ENCODE results near the gene BACH2. TPM values are rescaled to one million over a fixed set of nuclear protein-coding genes. Genes with fewer than 3 reads are reported as not detected.

The BACH2 gene
- polyA plus RNA-seq, 2 of the 4 experiments (the other 2 are of a cell fraction) = 0.01 to 0.36 TPM

DNA sequence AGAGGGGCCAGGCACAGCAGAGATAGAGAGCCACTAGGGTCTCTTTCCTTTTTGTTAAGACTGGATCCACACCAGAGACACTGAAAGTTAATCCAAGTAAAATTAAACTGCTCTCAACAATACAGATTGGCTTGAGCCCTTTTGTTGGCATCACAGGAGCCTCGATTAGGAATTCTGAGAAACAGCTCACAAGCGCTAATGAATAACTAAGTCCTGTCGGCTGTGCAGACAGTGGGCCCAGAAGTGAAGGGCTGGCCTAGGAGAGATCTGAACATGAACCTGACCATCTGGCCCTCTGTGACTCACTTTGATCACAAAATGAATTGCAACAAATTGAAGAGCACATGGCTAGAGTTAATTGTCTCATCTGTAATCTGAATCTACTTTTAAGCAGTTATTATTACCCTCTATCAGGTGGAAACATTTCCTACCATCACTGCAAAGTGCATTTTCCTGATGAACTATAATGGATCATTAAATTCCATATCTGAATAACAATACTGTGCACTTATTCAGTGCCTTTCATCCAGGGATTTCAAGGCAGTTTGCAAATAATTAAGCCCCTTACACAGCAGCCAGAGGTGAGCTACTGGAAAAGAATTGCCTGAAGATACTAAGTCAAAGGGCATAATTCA lies 3.2 kb downstream of the BACH2 start:
- ChIA-PET POLR2A (no interaction called here), CTCF (interaction anchor here (1.1 kb wide), 1 partner anchor 225 kb away, joined by 4 read pairs; no protein-coding TSS in a partner anchor)
- DNase-seq (ENCODE audit: low read depth in 1 of 2, low spot score in 1 of 2) (no peak), FAIRE-seq (no peak), ATAC-seq (no peak)
- Histone ChIP-seq H3K4me2 (no peak overlapping the region), H3K4me1 (peaks cover 6% of the 10 kb centered on the region; the same call in 1 of the 3 replicates), H3K9me3 (no peaks in the 10 kb centered on the region), H3K4me3 (no peak overlapping the region), H3K27ac (no peak overlapping the region)
- WGBS (ENCODE audit: missing lambda C conversion rate) = 76% methylated on average over 3 of the region's 3 CpGs
- TF ChIP-seq JUNB (IDR thresholded peaks at IDR 0.05) (no peak), FOXS1 (CRISPR knock-in tag; IDR thresholded peaks at IDR 0.05) (no peak), TFCP2L1 (CRISPR knock-in tag; IDR thresholded peaks at IDR 0.05) (no peak), CEBPB (IDR thresholded peaks at IDR 0.05) (no peak)
- TF ChIP-seq, protein P1, sequence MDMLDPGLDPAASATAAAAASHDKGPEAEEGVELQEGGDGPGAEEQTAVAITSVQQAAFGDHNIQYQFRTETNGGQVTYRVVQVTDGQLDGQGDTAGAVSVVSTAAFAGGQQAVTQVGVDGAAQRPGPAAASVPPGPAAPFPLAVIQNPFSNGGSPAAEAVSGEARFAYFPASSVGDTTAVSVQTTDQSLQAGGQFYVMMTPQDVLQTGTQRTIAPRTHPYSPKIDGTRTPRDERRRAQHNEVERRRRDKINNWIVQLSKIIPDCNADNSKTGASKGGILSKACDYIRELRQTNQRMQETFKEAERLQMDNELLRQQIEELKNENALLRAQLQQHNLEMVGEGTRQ (IDR thresholded peaks at IDR 0.05) = no peak
- TF ChIP-seq, protein P2, sequence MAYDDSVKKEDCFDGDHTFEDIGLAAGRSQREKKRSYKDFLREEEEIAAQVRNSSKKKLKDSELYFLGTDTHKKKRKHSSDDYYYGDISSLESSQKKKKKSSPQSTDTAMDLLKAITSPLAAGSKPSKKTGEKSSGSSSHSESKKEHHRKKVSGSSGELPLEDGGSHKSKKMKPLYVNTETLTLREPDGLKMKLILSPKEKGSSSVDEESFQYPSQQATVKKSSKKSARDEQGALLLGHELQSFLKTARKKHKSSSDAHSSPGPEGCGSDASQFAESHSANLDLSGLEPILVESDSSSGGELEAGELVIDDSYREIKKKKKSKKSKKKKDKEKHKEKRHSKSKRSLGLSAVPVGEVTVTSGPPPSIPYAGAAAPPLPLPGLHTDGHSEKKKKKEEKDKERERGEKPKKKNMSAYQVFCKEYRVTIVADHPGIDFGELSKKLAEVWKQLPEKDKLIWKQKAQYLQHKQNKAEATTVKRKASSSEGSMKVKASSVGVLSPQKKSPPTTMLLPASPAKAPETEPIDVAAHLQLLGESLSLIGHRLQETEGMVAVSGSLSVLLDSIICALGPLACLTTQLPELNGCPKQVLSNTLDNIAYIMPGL (CRISPR knock-in tag; IDR thresholded peaks at IDR 0.05; ENCODE audit: borderline replicate concordance) = no peak

DNA sequence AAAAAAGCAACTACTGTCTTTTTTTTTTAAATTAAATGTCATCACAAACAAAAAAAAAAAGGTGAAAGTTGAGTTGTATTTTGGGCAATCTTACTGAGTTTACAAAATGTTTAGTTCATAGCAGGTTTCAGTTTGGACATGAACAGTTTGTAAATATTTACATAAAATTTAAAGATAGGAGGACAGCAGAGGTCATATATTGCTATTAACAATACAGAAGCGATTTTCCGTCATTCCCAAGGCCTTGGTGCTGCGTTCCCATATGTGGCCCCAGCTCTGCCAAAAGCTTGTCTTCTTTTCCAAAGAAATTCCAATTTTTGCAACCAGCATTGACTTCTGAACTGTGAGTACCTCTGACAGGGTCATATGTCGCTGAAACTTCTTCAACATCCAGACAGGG lies 5.1 kb downstream of the BACH2 start:
- Histone ChIP-seq H3K27ac (no peak overlapping the region), H3K4me3 (no peak overlapping the region), H3K4me1 (peaks cover 6% of the 10 kb centered on the region; the same call in 1 of the 3 replicates), H3K9me3 (peaks cover 8% of the 10 kb centered on the region; the same call in 1 of the 3 replicates), H3K4me2 (no peak overlapping the region)
- ChIA-PET CTCF (interaction anchor here (1.4 kb wide), 1 partner anchor 102 kb away, joined by 5 read pairs; no protein-coding TSS in a partner anchor), POLR2A (no interaction called here)
- 81% methylated on average over 4 of the region's 4 CpGs for WGBS (ENCODE audit: missing lambda C conversion rate)
- no peak for FAIRE-seq
- ATAC-seq = no peak
- no peak for DNase-seq (ENCODE audit: low read depth in 1 of 2, low spot score in 1 of 2)
- TF ChIP-seq JUN (IDR thresholded peaks at IDR 0.05) (no peak), KDM1A (IDR thresholded peaks at IDR 0.05; ENCODE audit: low read depth) (no peak), HDAC2 (IDR thresholded peaks at IDR 0.05) (no peak), CEBPB (IDR thresholded peaks at IDR 0.05) (no peak), GATA3 (IDR thresholded peaks at IDR 0.05; ENCODE audit: borderline replicate concordance) (no peak), RNF2 (IDR thresholded peaks at IDR 0.05; ENCODE audit: borderline replicate concordance, low read depth) (no peak), RCOR1 (IDR thresholded peaks at IDR 0.05; ENCODE audit: low read depth, low read length) (no peak), HOXB5 (CRISPR knock-in tag; IDR thresholded peaks at IDR 0.05) (no peak), ESRRA (IDR thresholded peaks at IDR 0.05; ENCODE audit: borderline replicate concordance, low read length) (no peak), HOXB13 (CRISPR knock-in tag; IDR thresholded peaks at IDR 0.05; ENCODE audit: low read depth) (no peak), POLR2A (IDR thresholded peaks at IDR 0.05; ENCODE audit: low read length) (no peak)
- TF ChIP-seq, protein P3, sequence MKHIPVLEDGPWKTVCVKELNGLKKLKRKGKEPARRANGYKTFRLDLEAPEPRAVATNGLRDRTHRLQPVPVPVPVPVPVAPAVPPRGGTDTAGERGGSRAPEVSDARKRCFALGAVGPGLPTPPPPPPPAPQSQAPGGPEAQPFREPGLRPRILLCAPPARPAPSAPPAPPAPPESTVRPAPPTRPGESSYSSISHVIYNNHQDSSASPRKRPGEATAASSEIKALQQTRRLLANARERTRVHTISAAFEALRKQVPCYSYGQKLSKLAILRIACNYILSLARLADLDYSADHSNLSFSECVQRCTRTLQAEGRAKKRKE (CRISPR knock-in tag; IDR thresholded peaks at IDR 0.05; ENCODE audit: low read depth) = no peak
- TF ChIP-seq, protein P4, sequence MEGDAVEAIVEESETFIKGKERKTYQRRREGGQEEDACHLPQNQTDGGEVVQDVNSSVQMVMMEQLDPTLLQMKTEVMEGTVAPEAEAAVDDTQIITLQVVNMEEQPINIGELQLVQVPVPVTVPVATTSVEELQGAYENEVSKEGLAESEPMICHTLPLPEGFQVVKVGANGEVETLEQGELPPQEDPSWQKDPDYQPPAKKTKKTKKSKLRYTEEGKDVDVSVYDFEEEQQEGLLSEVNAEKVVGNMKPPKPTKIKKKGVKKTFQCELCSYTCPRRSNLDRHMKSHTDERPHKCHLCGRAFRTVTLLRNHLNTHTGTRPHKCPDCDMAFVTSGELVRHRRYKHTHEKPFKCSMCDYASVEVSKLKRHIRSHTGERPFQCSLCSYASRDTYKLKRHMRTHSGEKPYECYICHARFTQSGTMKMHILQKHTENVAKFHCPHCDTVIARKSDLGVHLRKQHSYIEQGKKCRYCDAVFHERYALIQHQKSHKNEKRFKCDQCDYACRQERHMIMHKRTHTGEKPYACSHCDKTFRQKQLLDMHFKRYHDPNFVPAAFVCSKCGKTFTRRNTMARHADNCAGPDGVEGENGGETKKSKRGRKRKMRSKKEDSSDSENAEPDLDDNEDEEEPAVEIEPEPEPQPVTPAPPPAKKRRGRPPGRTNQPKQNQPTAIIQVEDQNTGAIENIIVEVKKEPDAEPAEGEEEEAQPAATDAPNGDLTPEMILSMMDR (IDR thresholded peaks at IDR 0.05) = no peak
- TF ChIP-seq, protein P5, sequence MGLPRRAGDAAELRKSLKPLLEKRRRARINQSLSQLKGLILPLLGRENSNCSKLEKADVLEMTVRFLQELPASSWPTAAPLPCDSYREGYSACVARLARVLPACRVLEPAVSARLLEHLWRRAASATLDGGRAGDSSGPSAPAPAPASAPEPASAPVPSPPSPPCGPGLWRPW (IDR thresholded peaks at IDR 0.05) = no peak
- TF ChIP-seq, protein P6, sequence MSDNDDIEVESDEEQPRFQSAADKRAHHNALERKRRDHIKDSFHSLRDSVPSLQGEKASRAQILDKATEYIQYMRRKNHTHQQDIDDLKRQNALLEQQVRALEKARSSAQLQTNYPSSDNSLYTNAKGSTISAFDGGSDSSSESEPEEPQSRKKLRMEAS (IDR thresholded peaks at IDR 0.05) = no peak
- TF ChIP-seq, protein P7, sequence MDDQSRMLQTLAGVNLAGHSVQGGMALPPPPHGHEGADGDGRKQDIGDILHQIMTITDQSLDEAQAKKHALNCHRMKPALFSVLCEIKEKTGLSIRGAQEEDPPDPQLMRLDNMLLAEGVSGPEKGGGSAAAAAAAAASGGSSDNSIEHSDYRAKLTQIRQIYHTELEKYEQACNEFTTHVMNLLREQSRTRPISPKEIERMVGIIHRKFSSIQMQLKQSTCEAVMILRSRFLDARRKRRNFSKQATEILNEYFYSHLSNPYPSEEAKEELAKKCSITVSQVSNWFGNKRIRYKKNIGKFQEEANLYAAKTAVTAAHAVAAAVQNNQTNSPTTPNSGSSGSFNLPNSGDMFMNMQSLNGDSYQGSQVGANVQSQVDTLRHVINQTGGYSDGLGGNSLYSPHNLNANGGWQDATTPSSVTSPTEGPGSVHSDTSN (IDR thresholded peaks at IDR 0.05) = no peak
